ENCODE data around the gene CLDN6.

Gene CLDN6

GRCh38 chr16:3028716-3029319 is 10.8 kb upstream of the CLDN6 start:
- no peak for DNase-seq (ENCODE audit: low read depth, low spot score)

- peak; percentile 70 for DNase-seq (ENCODE audit: low read depth, low spot score)
Observed at GRCh38 chr16:3027983-3028715, 10.2 kb upstream of the CLDN6 start.

- no peak for DNase-seq (ENCODE audit: low read depth, low spot score)
Observed at GRCh38 chr16:3027489-3027795, 9.5 kb upstream of the CLDN6 start.

DNA sequence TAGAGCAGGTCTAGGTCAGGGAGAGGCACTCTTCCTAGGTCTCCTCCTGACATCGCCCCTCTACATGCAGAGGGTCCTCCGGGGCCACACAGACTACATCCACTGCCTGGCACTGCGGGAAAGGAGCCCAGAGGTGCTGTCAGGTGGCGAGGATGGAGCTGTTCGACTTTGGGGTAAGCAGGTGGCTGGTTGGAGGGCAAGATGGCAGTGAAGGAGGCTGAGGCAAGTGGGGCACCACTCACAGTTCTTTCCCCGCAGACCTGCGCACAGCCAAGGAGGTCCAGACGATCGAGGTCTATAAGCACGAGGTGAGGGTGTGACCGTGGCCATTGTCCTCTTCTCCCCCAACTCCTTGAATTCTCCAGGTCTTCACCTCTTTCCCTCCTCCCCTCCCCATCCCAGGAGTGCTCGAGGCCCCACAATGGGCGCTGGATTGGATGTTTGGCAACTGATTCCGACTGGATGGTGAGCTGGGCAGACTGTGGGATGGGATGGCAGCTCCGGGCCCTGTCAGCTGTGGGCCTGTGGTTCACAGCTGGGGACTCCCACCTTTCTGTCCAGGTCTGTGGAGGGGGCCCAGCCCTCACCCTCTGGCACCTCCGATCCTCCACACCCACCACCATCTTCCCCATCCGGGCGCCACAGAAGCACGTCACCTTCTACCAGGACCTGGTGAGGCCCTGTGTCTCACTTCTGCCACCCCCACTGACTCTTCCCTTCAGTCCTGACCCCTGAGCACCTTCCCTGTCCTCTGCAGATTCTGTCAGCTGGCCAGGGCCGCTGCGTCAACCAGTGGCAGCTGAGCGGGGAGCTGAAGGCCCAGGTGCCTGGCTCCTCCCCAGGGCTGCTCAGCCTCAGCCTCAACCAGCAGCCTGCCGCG is 8.9 kb upstream of the CLDN6 start:
- DNase-seq (ENCODE audit: low read depth, low spot score), result no peak

- no peak for DNase-seq (ENCODE audit: low read depth, low spot score)
Observed at GRCh38 chr16:3026003-3026378, 8.0 kb upstream of the CLDN6 start.

GRCh38 chr16:3025032-3026002 is 7.3 kb upstream of the CLDN6 start:
- DNase-seq (ENCODE audit: low read depth, low spot score), result no peak

DNA sequence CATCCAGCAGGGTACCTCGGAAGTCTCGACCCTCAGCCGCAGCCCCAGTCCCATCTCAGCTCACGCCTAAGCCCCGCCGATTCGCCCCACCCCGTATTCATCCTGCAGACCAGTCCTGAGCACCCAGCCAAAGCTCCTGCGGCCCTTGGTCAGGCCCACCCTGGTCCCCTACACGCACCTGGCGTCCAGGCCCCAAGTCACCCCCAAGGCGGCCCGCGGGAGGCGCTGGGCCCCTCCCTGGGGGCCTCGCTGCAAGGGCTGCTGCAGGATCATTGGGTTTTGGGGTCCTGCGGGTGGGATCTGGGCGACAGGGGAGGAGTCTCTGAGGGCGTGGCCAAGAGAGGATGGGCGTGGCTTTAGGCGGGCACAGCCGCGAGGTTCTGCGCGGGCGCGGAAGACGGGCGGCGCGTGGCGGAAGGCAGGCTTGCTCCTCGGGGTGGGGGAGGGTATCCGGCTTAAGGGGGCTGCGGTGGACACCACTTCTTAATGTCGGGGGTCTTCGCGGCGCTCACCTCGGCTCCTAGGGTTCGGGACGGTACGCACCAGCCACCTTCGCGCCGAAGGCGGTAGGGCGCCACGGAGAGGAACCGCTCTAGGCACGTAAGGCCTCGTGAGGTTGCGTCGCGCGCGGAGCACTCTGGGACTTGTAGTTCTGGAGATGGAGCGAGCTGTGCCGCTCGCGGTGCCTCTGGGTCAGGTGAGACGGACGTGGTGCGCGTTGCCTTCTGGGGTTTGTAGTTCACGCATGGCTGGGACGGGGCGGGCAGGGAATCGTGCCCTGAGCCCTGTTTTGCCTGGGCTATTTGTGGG is 5.9 kb upstream of the CLDN6 start, which contains the start of the genes HCFC1R1 and THOC6:
Gene HCFC1R1, minus strand, starts transcription at position 274 of the 810 bp plus-strand sequence. Its CDS starts 1 bp downstream, at position 273.
Gene THOC6, plus strand, starts transcription at position 367 of the 810 bp plus-strand sequence. Its CDS starts 292 bp downstream, at position 659.
- peak; percentile 92 for DNase-seq (ENCODE audit: low read depth, low spot score)

DNA sequence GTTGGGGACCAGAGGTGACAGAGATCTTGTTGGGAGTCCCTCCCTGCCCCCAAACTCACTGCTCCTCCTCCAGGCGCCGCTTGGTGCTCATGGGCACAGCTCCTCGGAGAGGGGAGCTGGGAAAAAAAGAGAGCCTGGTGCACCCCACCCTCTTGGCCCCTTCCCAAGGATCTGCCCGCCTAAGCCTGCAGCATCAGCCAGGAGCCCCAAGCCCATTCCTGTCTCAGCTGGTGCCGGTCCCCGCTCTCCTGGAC is 5.4 kb upstream of the CLDN6 start:
- no peak for DNase-seq (ENCODE audit: low read depth, low spot score)

DNA sequence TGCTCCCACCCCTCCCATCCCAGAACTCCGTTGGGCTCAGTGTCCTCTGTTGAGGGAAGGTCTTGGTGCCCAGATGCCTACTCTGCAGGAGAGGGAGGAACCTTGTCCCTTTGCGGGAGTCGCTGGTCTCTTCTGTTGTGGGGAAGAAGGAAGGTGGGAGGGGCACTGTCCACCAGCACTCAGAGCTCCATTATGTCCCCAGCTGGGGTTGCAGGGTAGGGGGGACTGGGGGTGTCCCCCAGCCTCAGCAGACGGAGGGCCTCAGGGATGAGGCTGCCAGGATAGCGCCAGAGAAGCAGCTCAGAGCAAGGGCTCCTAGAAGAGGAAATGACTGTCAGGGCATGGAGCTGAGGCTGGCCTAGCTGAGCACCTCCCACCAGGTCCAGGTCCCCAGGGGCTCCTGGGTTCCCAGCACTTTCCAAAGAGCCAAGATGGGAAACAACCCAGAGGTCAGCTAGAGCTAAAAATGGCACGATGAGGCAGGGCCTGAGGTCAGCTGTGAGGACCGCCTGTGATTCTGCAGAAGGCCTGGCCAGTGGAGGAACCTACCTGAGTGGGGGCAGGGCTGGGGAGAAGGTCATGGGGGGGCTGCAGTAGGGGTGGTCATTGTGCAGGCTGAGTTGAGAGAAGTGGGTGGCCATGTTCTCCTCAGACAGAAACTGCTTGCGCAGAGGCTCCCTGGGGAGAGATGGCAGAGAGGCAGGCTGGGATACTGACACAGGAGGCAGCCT is 4.9 kb upstream of the CLDN6 start:
- no peak for DNase-seq (ENCODE audit: low read depth, low spot score)

- peak; percentile 70 for DNase-seq (ENCODE audit: low read depth, low spot score)
Observed at GRCh38 chr16:3022208-3022683, 4.3 kb upstream of the CLDN6 start.

GRCh38 chr16:3021449-3022207 is 3.6 kb upstream of the CLDN6 start:
- peak; percentile 44 for DNase-seq (ENCODE audit: low read depth, low spot score)

GRCh38 chr16:3020604-3021448 is 2.8 kb upstream of the CLDN6 start:
- DNase-seq (ENCODE audit: low read depth, low spot score), result no peak

DNA sequence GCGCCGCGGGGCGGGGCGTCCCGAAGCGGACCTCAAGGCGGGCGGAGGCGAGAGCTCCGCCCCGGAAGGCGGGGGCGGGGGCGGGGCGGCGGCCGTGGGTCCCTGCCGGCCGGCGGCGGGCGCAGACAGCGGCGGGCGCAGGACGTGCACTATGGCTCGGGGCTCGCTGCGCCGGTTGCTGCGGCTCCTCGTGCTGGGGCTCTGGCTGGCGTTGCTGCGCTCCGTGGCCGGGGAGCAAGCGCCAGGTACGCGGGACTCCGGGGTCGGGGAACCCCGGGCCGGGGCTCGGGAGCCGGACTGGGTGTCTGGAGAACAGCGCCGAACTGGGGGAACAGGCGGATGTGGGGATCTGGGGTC is 2.2 kb upstream of the CLDN6 start, which contains the start of gene TNFRSF12A:
Gene TNFRSF12A, plus strand, starts transcription at position 122 of the 357 bp plus-strand sequence. Its CDS starts 30 bp downstream, at position 152.
- DNase-seq (ENCODE audit: low read depth, low spot score), result peak; percentile 37

GRCh38 chr16:3019594-3020246 is 1.7 kb upstream of the CLDN6 start:
- no peak for DNase-seq (ENCODE audit: low read depth, low spot score)

GRCh38 chr16:3017344-3017743 is 639 bp downstream of the CLDN6 start:
- no peak for DNase-seq (ENCODE audit: low read depth, low spot score)

GRCh38 chr16:3015865-3016521 is 2.0 kb downstream of the CLDN6 start:
- DNase-seq (ENCODE audit: low read depth, low spot score), result no peak

DNA sequence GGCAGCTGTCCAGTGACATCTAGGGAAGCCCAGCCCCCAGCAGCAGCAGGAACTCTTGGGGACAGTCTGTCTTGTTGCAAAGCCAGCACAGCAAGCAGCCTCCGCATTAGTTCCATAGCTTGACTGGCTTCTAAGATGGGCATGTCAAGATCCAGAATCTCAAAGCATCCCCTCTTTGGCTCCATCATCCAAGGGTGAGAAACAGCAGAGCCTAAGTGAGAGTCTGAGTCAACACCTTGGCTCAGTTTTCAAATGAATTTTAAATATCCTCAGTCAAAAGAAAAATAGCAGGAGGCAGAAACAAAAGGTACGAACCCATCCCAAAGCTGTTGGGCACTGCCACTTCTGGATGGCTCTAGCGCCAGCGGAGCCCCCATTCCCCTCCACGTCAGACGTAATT is 3.0 kb downstream of the CLDN6 start:
- no peak for DNase-seq (ENCODE audit: low read depth, low spot score)

Measured in activated CD4-positive, CD25-positive, alpha-beta regulatory T cell treated with anti-CD3 and anti-CD28 coated beads, Interleukin-2, amount 50 U/mL, for 16 hours (primary cell).